ENCODE data around the gene GNMT. TPM values are rescaled to one million over a fixed set of nuclear protein-coding genes. Genes with fewer than 3 reads are reported as not detected.

The GNMT gene
- total and polyA plus RNA-seq, 4 donors, result 10.5 to 163 (median 130) TPM

GRCh38 chr6:42987533-42988451, 27.2 kb downstream of the GNMT start:
- no peak overlapping the region for H3K9ac ChIP-seq (ENCODE audit: low read depth in 1 of 2, low read length in 2 of 2)
- no peaks in the 10 kb centered on the region for H3K27me3 ChIP-seq (ENCODE audit: control insufficient read depth in 4 of 4, insufficient read depth in 4 of 4, low read length in 3 of 4)
- TF ChIP-seq, protein P1, sequence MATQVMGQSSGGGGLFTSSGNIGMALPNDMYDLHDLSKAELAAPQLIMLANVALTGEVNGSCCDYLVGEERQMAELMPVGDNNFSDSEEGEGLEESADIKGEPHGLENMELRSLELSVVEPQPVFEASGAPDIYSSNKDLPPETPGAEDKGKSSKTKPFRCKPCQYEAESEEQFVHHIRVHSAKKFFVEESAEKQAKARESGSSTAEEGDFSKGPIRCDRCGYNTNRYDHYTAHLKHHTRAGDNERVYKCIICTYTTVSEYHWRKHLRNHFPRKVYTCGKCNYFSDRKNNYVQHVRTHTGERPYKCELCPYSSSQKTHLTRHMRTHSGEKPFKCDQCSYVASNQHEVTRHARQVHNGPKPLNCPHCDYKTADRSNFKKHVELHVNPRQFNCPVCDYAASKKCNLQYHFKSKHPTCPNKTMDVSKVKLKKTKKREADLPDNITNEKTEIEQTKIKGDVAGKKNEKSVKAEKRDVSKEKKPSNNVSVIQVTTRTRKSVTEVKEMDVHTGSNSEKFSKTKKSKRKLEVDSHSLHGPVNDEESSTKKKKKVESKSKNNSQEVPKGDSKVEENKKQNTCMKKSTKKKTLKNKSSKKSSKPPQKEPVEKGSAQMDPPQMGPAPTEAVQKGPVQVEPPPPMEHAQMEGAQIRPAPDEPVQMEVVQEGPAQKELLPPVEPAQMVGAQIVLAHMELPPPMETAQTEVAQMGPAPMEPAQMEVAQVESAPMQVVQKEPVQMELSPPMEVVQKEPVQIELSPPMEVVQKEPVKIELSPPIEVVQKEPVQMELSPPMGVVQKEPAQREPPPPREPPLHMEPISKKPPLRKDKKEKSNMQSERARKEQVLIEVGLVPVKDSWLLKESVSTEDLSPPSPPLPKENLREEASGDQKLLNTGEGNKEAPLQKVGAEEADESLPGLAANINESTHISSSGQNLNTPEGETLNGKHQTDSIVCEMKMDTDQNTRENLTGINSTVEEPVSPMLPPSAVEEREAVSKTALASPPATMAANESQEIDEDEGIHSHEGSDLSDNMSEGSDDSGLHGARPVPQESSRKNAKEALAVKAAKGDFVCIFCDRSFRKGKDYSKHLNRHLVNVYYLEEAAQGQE (IDR thresholded peaks at IDR 0.05), result no peak
- no peak for TF ChIP-seq RXRA (IDR thresholded peaks at IDR 0.05)
- TF ChIP-seq SP1 (IDR thresholded peaks at IDR 0.05), result no peak
- TF ChIP-seq FOXA2 (IDR thresholded peaks at IDR 0.05), result no peak
- no peak for TF ChIP-seq JUND (IDR thresholded peaks at IDR 0.05)
- TF ChIP-seq HNF4A (conservative IDR thresholded peaks at IDR 0.05), result no peak
- H3K4me1 ChIP-seq (ENCODE audit: control insufficient read depth in 4 of 4, insufficient read depth in 4 of 4, low read length in 3 of 4), result peaks cover 2 to 18% (median 16%) of the 10 kb centered on the region in 4 donors
- no peaks in the 10 kb centered on the region for H3K9me3 ChIP-seq (ENCODE audit: control insufficient read depth in 4 of 4, low read length in 3 of 4)
- DNase-seq (ENCODE audit: low spot score), result no peak
- H3K4me3 ChIP-seq (ENCODE audit: low read depth in 1 of 3, low read length in 3 of 3), result no peak overlapping the region
- no peak overlapping the region for H3K27ac ChIP-seq (ENCODE audit: low read depth in 1 of 2, low read length in 2 of 2)
- 86% methylated on average over 5 of the region's 5 CpGs for WGBS
- H3K36me3 ChIP-seq (ENCODE audit: control insufficient read depth in 4 of 4, insufficient read depth in 3 of 4, low read depth in 1 of 4, low read length in 3 of 4), result peaks cover 2 to 14% (median 10%) of the 10 kb centered on the region in 4 donors

- Histone ChIP-seq H3K4me1 (ENCODE audit: control insufficient read depth in 4 of 4, insufficient read depth in 4 of 4, low read length in 3 of 4) (peaks cover 2 to 17% (median 16%) of the 10 kb centered on the region in 4 donors), H3K9me3 (ENCODE audit: control insufficient read depth in 4 of 4, low read length in 3 of 4) (no peaks in the 10 kb centered on the region), H3K27me3 (ENCODE audit: control insufficient read depth in 4 of 4, insufficient read depth in 4 of 4, low read length in 3 of 4) (no peaks in the 10 kb centered on the region), H3K36me3 (ENCODE audit: control insufficient read depth in 4 of 4, insufficient read depth in 3 of 4, low read depth in 1 of 4, low read length in 3 of 4) (peaks cover 3 to 14% (median 10%) of the 10 kb centered on the region in 4 donors), H3K27ac (ENCODE audit: low read depth in 1 of 2, low read length in 2 of 2) (no peak overlapping the region), H3K4me3 (ENCODE audit: low read depth in 1 of 3, low read length in 3 of 3) (no peak overlapping the region), H3K9ac (ENCODE audit: low read depth in 1 of 2, low read length in 2 of 2) (no peak overlapping the region)
- DNase-seq (ENCODE audit: low spot score), result no peak
- WGBS, result 79% methylated on average over 1 of the region's 1 CpG
- TF ChIP-seq EGR1 (IDR thresholded peaks at IDR 0.05; ENCODE audit: low read depth in 2 of 2) (no peak), RXRA (IDR thresholded peaks at IDR 0.05) (no peak), TAF1 (conservative IDR thresholded peaks at IDR 0.05) (no peak), GABPA (IDR thresholded peaks at IDR 0.05 in 1 of 2, conservative IDR thresholded peaks at IDR 0.05 in 1 of 2) (no peak), MAX (IDR thresholded peaks at IDR 0.05) (no peak), HNF4A (conservative IDR thresholded peaks at IDR 0.05) (no peak)
- TF ChIP-seq, protein P2, sequence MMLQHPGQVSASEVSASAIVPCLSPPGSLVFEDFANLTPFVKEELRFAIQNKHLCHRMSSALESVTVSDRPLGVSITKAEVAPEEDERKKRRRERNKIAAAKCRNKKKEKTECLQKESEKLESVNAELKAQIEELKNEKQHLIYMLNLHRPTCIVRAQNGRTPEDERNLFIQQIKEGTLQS (IDR thresholded peaks at IDR 0.05), result no peak
Observed at GRCh38 chr6:42988486-42989020, 28.0 kb downstream of the GNMT start.

GRCh38 chr6:42989923-42990322, 29.4 kb downstream of the GNMT start:
- no peak for TF ChIP-seq NR2F2 (IDR thresholded peaks at IDR 0.05)
- no peak for TF ChIP-seq RXRA (IDR thresholded peaks at IDR 0.05)
- TF ChIP-seq, protein P3, sequence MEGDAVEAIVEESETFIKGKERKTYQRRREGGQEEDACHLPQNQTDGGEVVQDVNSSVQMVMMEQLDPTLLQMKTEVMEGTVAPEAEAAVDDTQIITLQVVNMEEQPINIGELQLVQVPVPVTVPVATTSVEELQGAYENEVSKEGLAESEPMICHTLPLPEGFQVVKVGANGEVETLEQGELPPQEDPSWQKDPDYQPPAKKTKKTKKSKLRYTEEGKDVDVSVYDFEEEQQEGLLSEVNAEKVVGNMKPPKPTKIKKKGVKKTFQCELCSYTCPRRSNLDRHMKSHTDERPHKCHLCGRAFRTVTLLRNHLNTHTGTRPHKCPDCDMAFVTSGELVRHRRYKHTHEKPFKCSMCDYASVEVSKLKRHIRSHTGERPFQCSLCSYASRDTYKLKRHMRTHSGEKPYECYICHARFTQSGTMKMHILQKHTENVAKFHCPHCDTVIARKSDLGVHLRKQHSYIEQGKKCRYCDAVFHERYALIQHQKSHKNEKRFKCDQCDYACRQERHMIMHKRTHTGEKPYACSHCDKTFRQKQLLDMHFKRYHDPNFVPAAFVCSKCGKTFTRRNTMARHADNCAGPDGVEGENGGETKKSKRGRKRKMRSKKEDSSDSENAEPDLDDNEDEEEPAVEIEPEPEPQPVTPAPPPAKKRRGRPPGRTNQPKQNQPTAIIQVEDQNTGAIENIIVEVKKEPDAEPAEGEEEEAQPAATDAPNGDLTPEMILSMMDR (IDR thresholded peaks at IDR 0.05; ENCODE audit: low read depth, low read length, missing input control), result no peak
- TF ChIP-seq, protein P2 (IDR thresholded peaks at IDR 0.05), result no peak
- no peak for TF ChIP-seq HNF4A (conservative IDR thresholded peaks at IDR 0.05)
- no peak for TF ChIP-seq FOXA1 (IDR thresholded peaks at IDR 0.05)
- TF ChIP-seq JUND (IDR thresholded peaks at IDR 0.05), result no peak
- TF ChIP-seq, protein P4, sequence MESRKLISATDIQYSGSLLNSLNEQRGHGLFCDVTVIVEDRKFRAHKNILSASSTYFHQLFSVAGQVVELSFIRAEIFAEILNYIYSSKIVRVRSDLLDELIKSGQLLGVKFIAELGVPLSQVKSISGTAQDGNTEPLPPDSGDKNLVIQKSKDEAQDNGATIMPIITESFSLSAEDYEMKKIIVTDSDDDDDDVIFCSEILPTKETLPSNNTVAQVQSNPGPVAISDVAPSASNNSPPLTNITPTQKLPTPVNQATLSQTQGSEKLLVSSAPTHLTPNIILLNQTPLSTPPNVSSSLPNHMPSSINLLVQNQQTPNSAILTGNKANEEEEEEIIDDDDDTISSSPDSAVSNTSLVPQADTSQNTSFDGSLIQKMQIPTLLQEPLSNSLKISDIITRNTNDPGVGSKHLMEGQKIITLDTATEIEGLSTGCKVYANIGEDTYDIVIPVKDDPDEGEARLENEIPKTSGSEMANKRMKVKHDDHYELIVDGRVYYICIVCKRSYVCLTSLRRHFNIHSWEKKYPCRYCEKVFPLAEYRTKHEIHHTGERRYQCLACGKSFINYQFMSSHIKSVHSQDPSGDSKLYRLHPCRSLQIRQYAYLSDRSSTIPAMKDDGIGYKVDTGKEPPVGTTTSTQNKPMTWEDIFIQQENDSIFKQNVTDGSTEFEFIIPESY (IDR thresholded peaks at IDR 0.05), result no peak
- TF ChIP-seq SP1 (IDR thresholded peaks at IDR 0.05), result no peak
- no peak for TF ChIP-seq YY1 (IDR thresholded peaks at IDR 0.05)
- TF ChIP-seq MAX (IDR thresholded peaks at IDR 0.05), result no peak
- no peak for TF ChIP-seq FOXA2 (IDR thresholded peaks at IDR 0.05)
- no peak for TF ChIP-seq TAF1 (conservative IDR thresholded peaks at IDR 0.05)
- no peak for TF ChIP-seq HNF4G (IDR thresholded peaks at IDR 0.05)
- H3K27me3 ChIP-seq (ENCODE audit: control insufficient read depth in 4 of 4, insufficient read depth in 4 of 4, low read length in 3 of 4), result no peaks in the 10 kb centered on the region
- DNase-seq (ENCODE audit: low spot score), result no peak
- H3K9ac ChIP-seq (ENCODE audit: low read depth in 1 of 2, low read length in 2 of 2), result no peak overlapping the region
- no peak overlapping the region for H3K27ac ChIP-seq (ENCODE audit: low read depth in 1 of 2, low read length in 2 of 2)
- H3K4me1 ChIP-seq (ENCODE audit: control insufficient read depth in 4 of 4, insufficient read depth in 4 of 4, low read length in 3 of 4), result peaks cover 0 to 12% (median 11%) of the 10 kb centered on the region in 4 donors
- no peaks in the 10 kb centered on the region for H3K9me3 ChIP-seq (ENCODE audit: control insufficient read depth in 4 of 4, low read length in 3 of 4)
- H3K36me3 ChIP-seq (ENCODE audit: control insufficient read depth in 4 of 4, insufficient read depth in 3 of 4, low read depth in 1 of 4, low read length in 3 of 4), result peaks cover 3 to 14% (median 12%) of the 10 kb centered on the region in 4 donors
- 90% methylated on average over 5 of the region's 5 CpGs for WGBS
- no peak overlapping the region for H3K4me3 ChIP-seq (ENCODE audit: low read depth in 1 of 3, low read length in 3 of 3)
